H1 (cell line): Measurements from ENCODE around the gene SLC26A11. TPM values are rescaled to one million over a fixed set of nuclear protein-coding genes. Genes with fewer than 3 reads are reported as not detected.
A peak's percentile ranks its signal among the peaks of the same experiment; 100 is the strongest.

Source experiments
- CTCF ChIA-PET: fragments of 300-600 bp; sonication (Branson Sonifier 250); formaldehyde crosslinking; loops from one replicate; lab custom pipeline; 2021; ENCODE audit not compliant: partially characterized antibody; lab: Charles Lee
- POLR2A ChIA-PET: fragments of 300-600 bp; sonication (Branson Sonifier 250); formaldehyde crosslinking; loops from one replicate; lab custom pipeline; 2021; ENCODE audit warnings: inconsistent platforms; ENCODE audit not compliant: partially characterized antibody; lab: Charles Lee
- DNase-seq, 2 experiments: peaks; one replicate each; pipeline versions ENCODE4 v3.0.0 to v3.0.0-alpha.2; 2010 to 2022; ENCODE audit warnings: low spot score in 2 of 2, low read depth in 1 of 2, mixed read lengths in 1 of 2
- FAIRE-seq: peaks from 2 replicates; lab custom pipeline; 2011; peaks lifted over from hg19 to GRCh38; lab: Jason Lieb, UNC
- H2AFZ ChIP-seq: 2 replicates; pipeline ENCODE4 v1.8.1; 2012; ENCODE audit warnings: low read length, inconsistent platforms
- H2AK5ac ChIP-seq: 2 replicates; pipeline ENCODE4 v1.6.1; 2013; ENCODE audit warnings: low read depth, low read length
- H2BK120ac ChIP-seq: replicated peaks from 2 replicates; pipeline ENCODE3; 2013; ENCODE audit warnings: low read depth, low read length, inconsistent platforms
- H2BK12ac ChIP-seq: 2 replicates; pipeline ENCODE4 v1.6.1; 2013; ENCODE audit warnings: low read depth, low read length
- H2BK15ac ChIP-seq: 2 replicates; pipeline ENCODE4 v1.6.1; 2013; ENCODE audit warnings: low read length
- H2BK20ac ChIP-seq: 2 replicates; pipeline ENCODE4 v1.6.1; 2013; ENCODE audit warnings: low read length
- H2BK5ac ChIP-seq: 2 replicates; pipeline ENCODE4 v1.6.1; 2013; ENCODE audit warnings: low read depth, low read length
- H3K14ac ChIP-seq: 2 replicates; pipeline ENCODE4 v1.6.1; 2013; ENCODE audit warnings: inconsistent platforms; ENCODE audit not compliant: insufficient read length
- H3K18ac ChIP-seq: 2 replicates; pipeline ENCODE4 v1.6.1; 2013; ENCODE audit warnings: low read length; ENCODE audit errors: extremely low read depth
- H3K23ac ChIP-seq: 2 replicates; pipeline ENCODE4 v1.6.1; 2013; ENCODE audit warnings: inconsistent platforms; ENCODE audit not compliant: insufficient read length
- H3K23me2 ChIP-seq: 2 replicates; pipeline ENCODE4 v1.6.1; 2013; ENCODE audit warnings: low read depth, low read length
- H3K27ac ChIP-seq: 2 replicates; pipeline ENCODE4 v1.6.1; 2011; ENCODE audit warnings: low read depth, low read length, inconsistent platforms
- H3K27me3 ChIP-seq, 4 experiments: replicated peaks in 1 of 4; 1 replicate in 1 of 4; 2 replicates in 3 of 4; pipeline versions ENCODE4 v1.6.1 to v1.8.1; 2011 to 2013; ENCODE audit warnings: low read length in 3 of 4, mild to moderate bottlenecking in 3 of 4, inconsistent platforms in 2 of 4, mixed read lengths in 2 of 4, moderate library complexity in 1 of 4; ENCODE audit not compliant: control insufficient read depth in 3 of 4, insufficient read depth in 3 of 4; ENCODE audit errors: extremely low read depth in 1 of 4
- H3K36me3 ChIP-seq, 4 experiments: 2 replicates each; pipeline versions ENCODE4 v1.6.1 to v1.8.1; 2011 to 2013; ENCODE audit warnings: mild to moderate bottlenecking in 4 of 4, low read length in 3 of 4, moderate library complexity in 2 of 4, control low read depth in 1 of 4, inconsistent platforms in 1 of 4; ENCODE audit not compliant: insufficient read depth in 4 of 4, control insufficient read depth in 2 of 4
- H3K4ac ChIP-seq: replicated peaks from 2 replicates; pipeline ENCODE3; 2013; ENCODE audit warnings: low read length, low read depth, mixed read lengths, inconsistent platforms; ENCODE audit not compliant: insufficient read length
- H3K4me1 ChIP-seq, 4 experiments: replicated peaks in 1 of 4; 1 replicate in 1 of 4; 2 replicates in 3 of 4; pipeline versions ENCODE4 v1.6.1 to v1.8.1; 2011 to 2013; ENCODE audit warnings: low read length in 3 of 4, inconsistent platforms in 2 of 4, mixed read lengths in 1 of 4; ENCODE audit not compliant: insufficient read depth in 4 of 4, control insufficient read depth in 3 of 4
- H3K4me2 ChIP-seq, 2 experiments: 2 replicates each; pipeline versions ENCODE4 v1.6.1 to v1.8.1; 2011 to 2013; ENCODE audit warnings: low read depth in 2 of 2, low read length in 2 of 2, control low read depth in 1 of 2, inconsistent platforms in 1 of 2, mild to moderate bottlenecking in 1 of 2; ENCODE audit not compliant: insufficient read depth in 1 of 2
- H3K4me3 ChIP-seq, 4 experiments: fragments of 200-600, 300-600 bp in 1 of 4; sonication (generic), shearing (Covaris generic), sonication (Bioruptor Twin) in 1 of 4; 2 replicates each; pipeline versions ENCODE4 v1.5.1 to v1.8.1; 2011 to 2016; ENCODE audit warnings: low read length in 4 of 4, low read depth in 3 of 4, control low read depth in 2 of 4, inconsistent platforms in 2 of 4, mild to moderate bottlenecking in 2 of 4, mixed read lengths in 1 of 4, moderate library complexity in 1 of 4; ENCODE audit not compliant: insufficient read depth in 2 of 4; ENCODE audit errors: extremely low read depth in 1 of 4
- H3K56ac ChIP-seq: replicated peaks from 2 replicates; pipeline ENCODE3; 2013; ENCODE audit warnings: low read depth, mild to moderate bottlenecking, mixed read lengths, low read length, inconsistent platforms; ENCODE audit not compliant: insufficient read length
- H3K79me1 ChIP-seq: 2 replicates; pipeline ENCODE4 v1.6.1; 2013; ENCODE audit warnings: low read depth, low read length, control low read depth
- H3K79me2 ChIP-seq, 2 experiments: 2 replicates each; pipeline versions ENCODE4 v1.6.1 to v1.8.1; 2012 to 2013; ENCODE audit warnings: low read length in 2 of 2, mild to moderate bottlenecking in 2 of 2, inconsistent platforms in 1 of 2; ENCODE audit not compliant: insufficient read depth in 2 of 2, control insufficient read depth in 1 of 2
- H3K9ac ChIP-seq, 4 experiments: replicated peaks in 1 of 4; 1 replicate in 1 of 4; 2 replicates in 3 of 4; pipeline versions ENCODE4 v1.6.1 to v1.8.1; 2011 to 2013; ENCODE audit warnings: low read depth in 3 of 4, low read length in 3 of 4, control low read depth in 2 of 4, mild to moderate bottlenecking in 2 of 4, moderate library complexity in 2 of 4, inconsistent platforms in 1 of 4; ENCODE audit errors: extremely low read depth in 1 of 4
- H3K9me3 ChIP-seq, 2 experiments: 2 replicates each; pipeline versions ENCODE4 v1.6.1 to v1.8.1; 2012 to 2013; ENCODE audit warnings: mild to moderate bottlenecking in 2 of 2, moderate library complexity in 2 of 2, control low read depth in 1 of 2, inconsistent platforms in 1 of 2, low read depth in 1 of 2, low read length in 1 of 2, mixed read lengths in 1 of 2; ENCODE audit not compliant: insufficient read depth in 2 of 2
- H4K20me1 ChIP-seq, 2 experiments: replicated peaks in 1 of 2; 2 replicates each; pipeline versions ENCODE3 to v1.8.1; 2011 to 2013; ENCODE audit warnings: inconsistent platforms in 2 of 2, low read length in 2 of 2, mild to moderate bottlenecking in 1 of 2; ENCODE audit not compliant: insufficient read depth in 2 of 2, control insufficient read depth in 1 of 2
- H4K5ac ChIP-seq: 2 replicates; pipeline ENCODE4 v1.6.1; 2013; ENCODE audit warnings: low read length, low read depth, mixed read lengths, inconsistent platforms; ENCODE audit not compliant: insufficient read length
- H4K8ac ChIP-seq: 2 replicates; pipeline ENCODE4 v1.8.0; 2013; ENCODE audit warnings: mild to moderate bottlenecking, moderate library complexity, low read length, inconsistent platforms; ENCODE audit not compliant: insufficient read depth; ENCODE audit errors: extremely low read depth
- H4K91ac ChIP-seq: replicated peaks from 2 replicates; pipeline ENCODE3; 2013; ENCODE audit warnings: low read length, mixed read lengths, inconsistent platforms; ENCODE audit not compliant: insufficient read length
- ATF3 ChIP-seq: IDR thresholded peaks from 2 replicates; pipeline ENCODE4 v1.6.1; 2011; ENCODE audit warnings: low read depth, mild to moderate bottlenecking, low read length; ENCODE audit not compliant: insufficient read depth
- BACH1 ChIP-seq: IDR thresholded peaks from 2 replicates; pipeline ENCODE4 v1.6.1; 2012; ENCODE audit warnings: low read length, improper control_type of control experiment
- CBX5 ChIP-seq: fragments of 300-800, 300-1000 bp; sonication (generic); IDR thresholded peaks from 2 replicates; pipeline ENCODE4 v1.7.1; 2016; ENCODE audit warnings: antibody characterized with exemption, low read length, low read depth
- CHD2 ChIP-seq: IDR thresholded peaks from 2 replicates; pipeline ENCODE4 v1.6.1; 2012; ENCODE audit warnings: low read length, improper control_type of control experiment
- CTBP2 ChIP-seq: IDR thresholded peaks from 2 replicates; pipeline ENCODE4 v1.7.0; 2011; ENCODE audit warnings: borderline replicate concordance, mild to moderate bottlenecking, moderate library complexity, mixed read lengths, low read length; ENCODE audit not compliant: insufficient read depth, insufficient read length
- GTF2F1 ChIP-seq: IDR thresholded peaks from 2 replicates; pipeline ENCODE4 v1.6.1; 2012; ENCODE audit warnings: low read depth, low read length, improper control_type of control experiment, borderline replicate concordance
- HDAC6 ChIP-seq: IDR thresholded peaks from one replicate; pipeline ENCODE4 v1.7.1; 2012; ENCODE audit warnings: low read depth, mild to moderate bottlenecking, inconsistent platforms, low read length, moderate library complexity
- MAX ChIP-seq: IDR thresholded peaks from 2 replicates; pipeline ENCODE4 v1.6.1; 2012; ENCODE audit warnings: inconsistent platforms
- NRF1 ChIP-seq: IDR thresholded peaks from 2 replicates; pipeline ENCODE4 v1.6.1; 2011; ENCODE audit warnings: mild to moderate bottlenecking, low read depth, low read length, improper control_type of control experiment
- SP2 ChIP-seq: IDR thresholded peaks from 2 replicates; pipeline ENCODE4 v1.6.1; 2012; ENCODE audit warnings: mild to moderate bottlenecking, low read length, inconsistent platforms
- TAF1 ChIP-seq: IDR thresholded peaks from 2 replicates; pipeline ENCODE4 v1.6.1; 2011; ENCODE audit warnings: mild to moderate bottlenecking, low read depth, low read length
- TEAD4 ChIP-seq: IDR thresholded peaks from 2 replicates; pipeline ENCODE4 v1.6.1; 2012; ENCODE audit warnings: low read depth, low read length, inconsistent platforms, mixed read lengths
- WGBS, 2 experiments: shearing (Covaris generic) in 1 of 2; methylation state at CpG; one replicate each; pipeline versions ENCODE4 v1.1.6 to v1.1.7; 2013 to 2015; ENCODE audit warnings: low lambda C conversion rate in 2 of 2, mixed read lengths in 2 of 2, inconsistent platforms in 1 of 2, low coverage in 1 of 2, missing lambda C conversion rate in 1 of 2; ENCODE audit not compliant: insufficient replicate concordance in 2 of 2, insufficient coverage in 1 of 2, insufficient read length in 1 of 2; ENCODE audit errors: extremely low coverage in 1 of 2, missing lambda C conversion rate in 1 of 2; 5-methylcytosine and 5-hydroxymethylcytosine counted together
- polyA plus RNA-seq, 7 experiments: library from polyadenylated mRNA; depleted of rRNA in 3 of 7; stranded (reverse) in 5 of 7; unstranded in 2 of 7; fragments of >200 nt in 5 of 7; fragments of 200-250 nt in 2 of 7; gene quantifications; 1 replicate in 5 of 7; 2 replicates in 1 of 7; 4 replicates in 1 of 7; pipeline versions ENCODE4 v1.2.1 to v1.2.3, GENCODE V29; 2011 to 2013; ENCODE audit warnings: missing spikeins in 2 of 7, mixed read lengths in 2 of 7
- total RNA-seq: library from RNA; stranded (reverse); fragmentation: NEBNext Ultra II Directional; extraction: Animal tissue kit (Norgen Biotek cat#: 25700); gene quantifications from 2 replicates; pipeline ENCODE4 v1.2.1, GENCODE V29; 2021

The SLC26A11 gene
- total and polyA plus RNA-seq, 2 of the 8 experiments (the other 6 are each of a cell fraction or from before 2014, with no cell fraction given) = 15.5 to 25.9 TPM

GRCh38 chr17:80221351-80222105 lies 1.3 kb downstream of the SLC26A11 start:
- 90% methylated on average over 28 of the region's 29 CpGs; no CpG with 5 or more reads in 1 of the 2 experiments for WGBS, 2 experiments
- ChIA-PET CTCF (no interaction called here), POLR2A (interaction anchor here (0.9 kb wide), 1 partner anchor 76 kb away, joined by 3 read pairs; no protein-coding TSS in a partner anchor)
- no peak overlapping the region for H2AFZ ChIP-seq
- peaks cover 8% of the 10 kb centered on the region for H3K79me1 ChIP-seq
- no peak overlapping the region for H2BK5ac ChIP-seq
- H3K79me2 ChIP-seq = no peaks in the 10 kb centered on the region
- H3K23me2 ChIP-seq = peaks cover 10% of the 10 kb centered on the region; the same call in 1 of the 2 replicates
- peaks cover 0 to 21% (median 11%) of the 10 kb centered on the region in 4 experiments; a peak in 6 of 7 replicates for H3K4me1 ChIP-seq
- DNase-seq (no peak), FAIRE-seq (no peak)
- no peak overlapping the region for H3K4ac ChIP-seq
- H3K14ac ChIP-seq = no peak overlapping the region
- H3K4me3 ChIP-seq = peak overlapping the region; percentile 64 to 97 (median 76); a peak in 6 of 8 replicates
- H4K20me1 ChIP-seq = peaks cover 2 to 15% of the 10 kb centered on the region in 2 experiments
- H3K23ac ChIP-seq = no peak overlapping the region
- H3K27ac ChIP-seq = no peak overlapping the region
- H3K56ac ChIP-seq = no peak overlapping the region
- H3K27me3 ChIP-seq = no peaks in the 10 kb centered on the region; a peak in 1 of 7 replicates
- H4K91ac ChIP-seq = no peak overlapping the region
- H2AK5ac ChIP-seq = no peak overlapping the region
- no peak overlapping the region for H4K5ac ChIP-seq
- no peak overlapping the region for H3K9ac ChIP-seq
- H2BK12ac ChIP-seq = no peak overlapping the region
- no peak overlapping the region for H3K18ac ChIP-seq
- no peaks in the 10 kb centered on the region for H3K9me3 ChIP-seq
- no peak overlapping the region for H2BK15ac ChIP-seq
- peaks cover 0 to under 1% (median 0%) of the 10 kb centered on the region in 4 experiments; a peak in 2 of 8 replicates for H3K36me3 ChIP-seq
- H2BK20ac ChIP-seq = no peak overlapping the region
- H4K8ac ChIP-seq = no peak overlapping the region
- no peak overlapping the region for H2BK120ac ChIP-seq
- peak overlapping the region; percentile 70 to 100 for H3K4me2 ChIP-seq
- TF ChIP-seq ATF3 (no peak), MAX (no peak), CHD2 (no peak), CTBP2 (no peak), CBX5 (no peak), TEAD4 (no peak), NRF1 (no peak), SP2 (no peak), BACH1 (no peak), TAF1 (no peak), HDAC6 (no peak), GTF2F1 (no peak)
